Endothelial cell of hepatic sinusoid (primary cell): ENCODE results near the gene FANCC.

Experiments used
- in situ Hi-C: cut with HindIII; loops from 2 replicates; pipeline ENCODE4 v1.10.0; 2017; ENCODE audit warnings: low sequenced_read_pairs

FANCC gene

GRCh38 chr9:95077766-95078370, 239.6 kb downstream of the FANCC start:
- in situ Hi-C loops, result no loop called here

DNA sequence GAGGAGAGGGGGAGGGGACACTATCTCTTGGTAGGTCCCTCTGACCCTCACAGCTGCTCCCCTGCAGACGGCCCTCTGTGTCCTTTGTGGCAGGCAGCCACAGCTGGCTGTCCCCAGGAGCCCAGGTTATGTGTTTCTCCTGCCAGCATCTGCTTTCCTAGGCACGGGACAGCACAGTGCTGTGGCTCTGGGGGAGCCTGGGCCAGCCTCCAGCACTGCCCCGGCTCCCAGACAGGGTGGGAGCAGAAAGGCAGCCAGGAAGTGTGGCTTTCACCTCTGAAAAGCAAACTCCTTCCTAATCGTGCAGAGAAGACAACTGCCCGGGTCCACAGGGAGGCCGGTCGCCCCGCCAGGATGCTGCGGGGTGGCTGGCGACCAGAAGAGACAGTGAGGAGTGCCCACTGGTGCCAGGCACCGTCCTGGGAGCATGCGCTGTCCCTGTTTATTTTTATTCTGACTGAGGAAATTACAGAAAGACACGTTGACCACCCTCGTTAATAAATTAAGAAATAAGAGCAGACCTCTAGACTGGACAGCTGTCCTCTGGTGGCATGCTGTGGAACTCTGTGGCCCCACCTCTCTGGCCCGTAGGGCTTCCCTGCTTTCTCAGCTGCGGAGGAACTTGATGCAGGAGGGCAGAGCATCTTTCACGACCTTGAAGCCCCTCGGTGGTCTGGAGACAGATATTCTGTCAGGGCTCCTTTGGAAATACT, 240.3 kb downstream of the FANCC start:
- in situ Hi-C loops, result no loop called here

DNA sequence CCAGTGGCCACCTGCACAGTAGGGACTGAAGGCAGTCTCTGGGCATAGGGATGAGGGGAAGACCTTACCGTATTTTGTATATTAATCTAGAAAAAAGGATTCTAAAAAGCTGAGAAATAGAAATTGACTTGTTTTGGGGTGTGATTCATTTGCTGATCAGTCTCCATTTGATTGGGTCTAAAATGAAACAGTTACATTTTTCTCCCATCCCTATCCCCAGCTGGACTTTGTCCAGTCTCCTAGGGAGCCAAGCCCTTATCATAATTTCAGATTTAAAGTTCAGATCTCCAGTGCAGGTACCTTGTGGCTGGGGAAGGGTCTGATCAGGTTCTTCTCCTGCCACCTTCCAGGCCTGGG, 240.8 kb downstream of the FANCC start:
- in situ Hi-C loops, result no loop called here

- in situ Hi-C loops, result no loop called here
These were observed 241.8 kb downstream of the FANCC start for GRCh38 chr9:95075700-95076099.

GRCh38 chr9:95074632-95075031, 242.9 kb downstream of the FANCC start:
- in situ Hi-C loops, result no loop called here

- in situ Hi-C loops, result no loop called here
These were observed 243.6 kb downstream of the FANCC start for GRCh38 chr9:95073918-95074317.

GRCh38 chr9:95073042-95073607, 244.4 kb downstream of the FANCC start:
- in situ Hi-C loops, result no loop called here

DNA sequence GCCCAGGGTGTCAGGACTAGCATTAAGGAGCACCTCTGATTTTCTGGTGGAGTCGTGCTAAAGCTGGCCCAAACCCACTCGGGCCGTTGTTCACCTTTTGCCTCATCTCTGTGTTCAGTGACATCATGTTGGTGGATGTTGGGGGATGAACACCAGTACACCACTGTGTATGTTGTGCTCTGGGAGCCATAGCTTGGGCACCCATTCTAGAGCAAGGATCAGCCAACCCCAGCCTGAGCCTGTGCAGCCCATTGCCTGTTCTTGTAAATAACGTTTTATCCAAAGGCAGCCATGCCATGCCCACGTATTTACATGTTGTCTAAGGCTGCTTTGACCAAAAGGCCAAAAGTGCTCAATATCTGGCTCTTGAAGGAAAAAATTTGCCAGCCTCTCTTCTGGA, 245.6 kb downstream of the FANCC start:
- in situ Hi-C loops, result no loop called here

DNA sequence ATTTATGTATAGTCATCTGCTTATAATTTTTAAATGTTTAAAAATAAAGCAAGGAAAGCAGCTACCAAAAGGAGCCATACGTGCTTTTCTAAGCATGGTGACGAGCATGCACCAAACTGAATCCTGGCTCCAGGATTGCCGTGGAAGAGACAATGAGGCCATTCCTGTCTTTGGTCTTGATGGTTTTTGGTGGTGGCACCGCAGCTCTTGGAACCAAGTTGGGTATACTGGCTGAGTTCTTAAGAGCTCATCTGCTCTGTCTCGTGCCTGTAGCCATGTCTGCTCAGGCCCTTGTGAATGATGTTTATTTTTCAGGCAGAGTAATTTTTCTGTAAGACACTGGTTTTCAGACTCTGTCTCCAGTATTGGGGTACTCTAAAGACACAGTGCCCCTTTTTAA, 246.1 kb downstream of the FANCC start:
- in situ Hi-C loops, result no loop called here

GRCh38 chr9:95070549-95071021, 246.9 kb downstream of the FANCC start:
- in situ Hi-C loops, result no loop called here

DNA sequence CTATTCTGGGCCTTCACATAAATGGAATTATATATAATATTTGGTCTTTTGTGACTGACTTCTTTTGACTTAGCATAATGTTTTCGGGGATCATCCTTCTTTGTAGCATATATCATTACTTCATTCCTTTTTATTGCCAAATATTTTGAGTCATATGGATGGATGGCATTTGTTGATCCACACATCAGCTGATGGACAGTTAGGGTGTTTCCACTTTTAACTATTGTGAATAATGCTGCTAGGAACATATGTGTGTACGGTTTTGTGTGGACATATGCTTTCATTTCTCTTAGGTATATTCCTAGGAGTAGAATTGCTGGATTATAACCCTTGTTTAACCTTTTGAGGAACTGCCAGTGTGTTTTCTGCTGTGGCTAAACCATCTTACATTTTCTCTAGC, 249.6 kb downstream of the FANCC start:
- in situ Hi-C loops, result no loop called here

- in situ Hi-C loops, result no loop called here
These were observed 250.5 kb downstream of the FANCC start for GRCh38 chr9:95067057-95067456.

- in situ Hi-C loops, result no loop called here
These were observed 252.3 kb downstream of the FANCC start for GRCh38 chr9:95065224-95065623.

GRCh38 chr9:95063300-95063699, 254.2 kb downstream of the FANCC start:
- in situ Hi-C loops, result no loop called here

DNA sequence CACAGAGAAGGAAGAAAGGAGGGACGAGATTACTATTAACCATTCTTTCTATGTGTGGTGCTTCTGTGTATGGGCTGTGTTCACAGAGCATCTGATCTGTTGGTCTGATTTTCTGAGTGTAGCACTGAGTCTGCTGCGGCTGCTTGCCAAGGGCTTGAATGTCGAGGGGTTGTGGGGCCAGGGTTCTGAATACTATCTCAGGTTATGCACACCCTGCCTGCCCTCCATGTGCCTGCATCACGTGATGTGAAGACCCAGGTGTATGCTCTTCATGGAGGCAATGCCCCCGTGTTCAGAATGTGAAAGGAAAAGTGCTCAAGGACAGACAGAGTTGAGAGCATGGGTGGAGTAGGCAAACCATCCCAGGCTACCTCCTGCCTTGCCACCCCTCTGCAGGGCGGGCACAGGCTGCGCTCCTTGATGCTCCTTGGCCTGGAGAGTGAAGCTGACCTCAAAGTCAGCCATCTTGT, 254.9 kb downstream of the FANCC start:
- in situ Hi-C loops, result no loop called here

DNA sequence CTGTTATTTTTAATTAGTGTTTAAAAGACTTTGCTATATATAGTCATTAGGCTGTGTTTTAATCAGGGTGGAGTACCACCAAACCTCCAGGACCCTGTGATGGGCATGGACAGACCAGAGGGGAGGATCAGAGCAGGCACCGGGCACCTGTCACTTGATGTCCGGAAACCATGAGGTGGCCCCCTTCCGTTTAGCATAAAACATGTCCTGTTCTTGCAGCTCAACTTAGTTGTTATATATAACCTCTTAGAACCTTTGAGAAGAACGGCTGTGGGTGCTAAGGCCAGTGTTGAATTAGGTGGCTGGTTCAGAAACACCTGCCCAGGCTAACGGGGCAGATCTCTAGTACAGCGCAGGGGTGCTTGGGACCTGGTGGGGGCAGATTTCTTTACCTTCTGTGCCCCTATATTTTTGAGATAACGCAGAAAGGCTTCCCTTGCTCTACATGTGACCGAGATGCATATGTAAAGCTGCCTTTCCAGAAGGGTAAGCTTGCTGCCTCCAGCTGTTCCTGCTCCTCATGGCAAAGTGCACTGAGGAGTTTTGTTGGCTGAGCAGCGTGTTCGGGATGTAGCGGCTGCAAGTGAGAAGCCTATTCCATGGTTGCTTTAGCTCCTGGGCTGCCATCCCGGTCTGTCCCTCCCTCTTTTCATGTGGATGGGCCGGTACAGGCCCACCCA, 255.5 kb downstream of the FANCC start:
- in situ Hi-C loops, result no loop called here

GRCh38 chr9:95060916-95061315, 256.6 kb downstream of the FANCC start:
- in situ Hi-C loops, result no loop called here

DNA sequence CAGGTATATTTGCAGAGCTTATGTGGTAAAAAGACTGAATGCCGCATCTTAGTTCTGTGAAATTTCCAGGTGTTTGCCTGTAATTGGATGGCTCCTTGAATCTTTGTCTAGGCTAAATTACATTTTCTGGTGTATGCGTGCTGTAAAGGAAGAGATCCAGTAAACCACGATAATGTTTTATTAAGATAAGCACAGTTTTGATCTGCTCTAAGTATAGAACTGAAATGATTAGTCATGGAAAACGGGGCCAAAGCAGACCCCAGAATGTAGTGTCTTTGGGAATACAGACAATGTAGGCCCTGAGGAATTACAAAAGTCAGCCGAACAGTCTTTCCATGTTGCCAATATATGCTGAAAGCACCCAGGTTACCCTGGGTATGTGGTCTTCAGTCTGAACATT, 257.3 kb downstream of the FANCC start:
- in situ Hi-C loops, result no loop called here

- in situ Hi-C loops, result loop anchor here (5.0 kb wide), 2 partner anchors 38 to 47 kb away; no protein-coding TSS in a partner anchor
These were observed 258.6 kb downstream of the FANCC start for GRCh38 chr9:95058795-95059386.

DNA sequence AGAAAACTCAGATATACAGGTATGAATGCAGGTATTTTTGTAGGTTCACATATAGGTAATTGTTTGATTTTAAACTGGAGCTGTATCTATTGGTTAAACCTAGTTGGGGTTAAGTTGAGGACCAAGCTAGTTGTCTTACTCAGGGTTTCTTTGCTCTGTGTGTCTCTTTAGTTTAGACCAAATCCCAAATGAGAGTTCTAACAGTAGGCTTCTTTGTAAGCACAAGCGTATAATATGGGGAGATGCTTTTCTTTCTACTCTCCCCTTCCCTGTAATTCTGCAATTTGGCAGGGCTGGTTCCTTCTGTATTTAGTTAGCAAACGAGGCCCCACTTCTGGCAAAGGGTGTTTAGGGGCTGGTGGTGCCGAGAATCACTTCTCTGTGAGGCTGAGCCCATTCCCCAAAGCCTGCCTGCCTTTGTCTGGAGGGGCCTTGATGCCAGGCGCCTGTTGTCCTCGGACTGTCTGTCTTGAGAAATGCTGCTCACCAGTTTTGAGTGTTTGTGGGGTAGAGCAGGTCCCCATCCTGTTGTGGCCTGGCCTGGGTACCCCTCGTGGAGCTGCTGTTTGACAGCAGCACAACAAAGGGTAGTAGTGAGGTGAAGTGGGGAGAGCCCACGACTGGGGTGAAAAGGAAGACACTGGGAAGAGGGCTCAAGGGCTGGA, 259.3 kb downstream of the FANCC start:
- in situ Hi-C loops, result loop anchor here (5.0 kb wide), 2 partner anchors 39 to 46 kb away; no protein-coding TSS in a partner anchor

DNA sequence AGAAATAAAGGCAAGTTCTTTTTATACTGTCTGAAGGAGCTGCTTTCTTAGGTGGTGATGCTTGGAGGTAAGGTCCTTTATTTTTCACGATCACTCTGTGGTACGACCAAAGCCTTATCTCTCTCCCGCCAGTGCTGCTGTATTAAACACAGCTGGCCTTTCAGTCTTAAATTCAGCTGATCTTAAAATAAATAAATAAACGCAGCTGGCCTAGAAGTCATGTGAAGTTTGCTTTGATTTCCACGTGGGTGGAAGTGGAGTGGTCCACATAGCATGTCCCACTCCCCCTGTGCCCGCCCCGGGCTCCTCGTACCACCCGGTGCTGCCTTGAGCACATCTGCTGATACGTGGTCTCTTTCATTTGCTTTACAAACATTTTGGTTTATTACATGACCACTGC, 260.4 kb downstream of the FANCC start:
- in situ Hi-C loops, result loop anchor here (5.0 kb wide), 2 partner anchors 40 to 45 kb away; no protein-coding TSS in a partner anchor
